KOPT-K1 (cell line): Measurements from ENCODE around the gene ACTL7B.
"Not testable (repeated sequence)": the region's sequence is repeated elsewhere in the genome, so short reads cannot be mapped to it uniquely, and the experiment has no call there.

Experiments
- H3K27ac ChIP-seq: fragments of 200-600 bp; sonication (generic); 2 replicates; pipeline ENCODE4 v1.5.1; 2016; ENCODE audit warnings: antibody characterized with exemption, mild to moderate bottlenecking, low read depth, low read length; ENCODE audit not compliant: poor library complexity, severe bottlenecking
- H3K36me3 ChIP-seq: fragments of 200-600 bp; sonication (generic); 2 replicates; pipeline ENCODE4 v1.5.1; 2017; ENCODE audit warnings: antibody characterized with exemption, mild to moderate bottlenecking, low read length, moderate library complexity; ENCODE audit not compliant: insufficient read depth
- H3K9me3 ChIP-seq: fragments of 200-600 bp; sonication (generic); 2 replicates; pipeline ENCODE4 v1.5.1; 2017; ENCODE audit warnings: antibody characterized with exemption, low read length, mild to moderate bottlenecking; ENCODE audit not compliant: insufficient read depth, poor library complexity, severe bottlenecking

Gene ACTL7B

DNA sequence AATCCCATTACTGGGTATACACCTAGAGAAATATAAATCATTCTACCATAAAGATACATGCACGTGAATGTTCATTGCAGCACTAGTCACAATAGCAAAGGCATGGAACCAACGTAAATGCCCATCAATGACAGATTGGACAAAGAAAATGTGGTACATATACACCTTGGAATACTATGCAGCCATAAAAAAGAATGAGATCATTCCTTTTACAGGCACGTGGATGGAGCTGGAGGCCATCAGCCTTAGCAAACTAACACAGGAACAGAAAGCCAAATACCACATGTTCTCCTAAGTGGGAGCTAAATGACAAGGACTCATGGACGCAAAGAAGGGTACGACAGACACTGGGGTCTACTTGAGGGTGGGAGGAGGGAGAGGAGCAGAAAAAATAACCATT lies 16.2 kb downstream of the ACTL7B start:
- H3K27ac ChIP-seq, H3K9me3 ChIP-seq, H3K36me3 ChIP-seq: not testable (repeated sequence)

DNA sequence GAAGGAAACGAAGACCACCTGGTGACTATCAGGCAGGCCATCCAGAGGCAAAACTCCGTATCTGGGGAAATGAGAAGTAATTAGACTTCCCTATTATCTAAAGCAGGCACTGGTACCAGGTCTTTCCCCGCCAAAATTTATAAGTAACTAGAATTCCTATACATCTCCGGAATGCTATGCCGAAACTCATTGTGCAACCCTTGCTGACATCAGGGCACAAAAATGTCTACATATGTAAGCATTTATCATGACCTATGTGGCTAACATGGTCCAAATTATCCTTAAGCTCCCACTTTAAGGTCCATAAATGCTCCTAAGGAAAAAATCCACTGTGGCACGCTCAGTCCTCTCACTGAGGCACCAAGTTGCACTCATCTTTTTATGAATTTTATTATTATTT lies 17.8 kb downstream of the ACTL7B start:
- Histone ChIP-seq H3K36me3 (no peaks in the 10 kb centered on the region), H3K9me3 (no peaks in the 10 kb centered on the region), H3K27ac (no peak overlapping the region)

DNA sequence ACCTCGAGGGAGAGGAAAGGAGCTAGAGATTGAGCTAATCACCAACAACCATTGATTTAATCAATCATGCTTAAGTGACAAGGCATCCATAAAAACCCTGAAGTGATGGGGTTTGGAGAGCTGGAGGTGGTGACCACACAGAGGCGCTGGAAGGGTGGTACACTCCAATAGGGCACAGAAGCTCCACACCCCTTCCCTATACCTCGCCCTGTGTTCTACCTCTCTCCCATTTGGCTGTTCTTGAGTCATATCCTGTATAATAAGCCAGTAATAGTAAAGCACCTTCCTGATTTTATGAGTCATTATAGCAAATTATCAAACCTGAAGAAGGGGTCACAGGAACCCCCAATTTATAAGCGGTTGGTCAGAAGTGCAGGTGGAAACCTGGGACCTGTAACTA lies 18.3 kb downstream of the ACTL7B start:
- H3K9me3 ChIP-seq, result no peaks in the 10 kb centered on the region
- H3K27ac ChIP-seq, result no peak overlapping the region
- no peaks in the 10 kb centered on the region for H3K36me3 ChIP-seq

DNA sequence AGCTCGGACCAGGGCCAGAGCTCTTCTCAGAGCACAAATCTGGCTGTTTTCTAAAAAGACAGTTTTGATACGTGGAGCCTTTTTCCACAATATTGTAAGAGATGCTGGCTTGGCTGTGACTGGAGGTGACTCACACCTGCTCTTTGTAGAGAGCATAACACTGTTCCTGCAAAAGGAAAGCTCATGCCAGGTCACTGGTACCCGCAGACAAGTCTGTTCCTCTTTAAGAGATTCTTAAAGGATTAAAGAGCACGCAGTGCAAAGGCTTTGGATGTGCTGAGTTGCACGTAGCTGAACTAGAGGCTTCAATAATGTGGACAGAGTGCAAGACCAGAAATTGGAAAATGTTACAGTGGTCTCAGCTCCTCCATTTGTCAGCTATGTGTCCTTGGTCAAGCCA lies 19.0 kb downstream of the ACTL7B start:
- Histone ChIP-seq H3K27ac (no peak overlapping the region), H3K9me3 (no peaks in the 10 kb centered on the region), H3K36me3 (no peaks in the 10 kb centered on the region)

DNA sequence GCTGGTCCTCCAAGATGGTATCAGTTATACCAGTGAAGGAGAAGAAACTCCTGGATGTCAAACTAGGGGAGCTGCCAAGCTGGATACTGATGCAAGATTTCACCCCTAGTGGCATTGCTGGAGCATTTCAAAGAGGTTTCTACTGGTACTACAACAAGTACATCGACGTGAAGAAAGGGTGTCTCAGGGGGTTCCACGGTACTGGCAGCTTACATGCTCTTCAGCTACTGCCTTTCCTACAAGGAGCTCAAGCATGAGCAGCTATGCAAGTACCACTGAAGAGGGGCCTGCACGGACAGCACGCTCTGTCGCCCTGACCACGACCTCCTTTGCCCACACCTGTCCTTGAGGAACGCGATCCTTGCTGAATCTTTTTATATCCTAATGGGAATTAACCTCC lies 19.5 kb downstream of the ACTL7B start:
- H3K9me3 ChIP-seq, result no peaks in the 10 kb centered on the region
- H3K27ac ChIP-seq, result no peak overlapping the region
- no peaks in the 10 kb centered on the region for H3K36me3 ChIP-seq

DNA sequence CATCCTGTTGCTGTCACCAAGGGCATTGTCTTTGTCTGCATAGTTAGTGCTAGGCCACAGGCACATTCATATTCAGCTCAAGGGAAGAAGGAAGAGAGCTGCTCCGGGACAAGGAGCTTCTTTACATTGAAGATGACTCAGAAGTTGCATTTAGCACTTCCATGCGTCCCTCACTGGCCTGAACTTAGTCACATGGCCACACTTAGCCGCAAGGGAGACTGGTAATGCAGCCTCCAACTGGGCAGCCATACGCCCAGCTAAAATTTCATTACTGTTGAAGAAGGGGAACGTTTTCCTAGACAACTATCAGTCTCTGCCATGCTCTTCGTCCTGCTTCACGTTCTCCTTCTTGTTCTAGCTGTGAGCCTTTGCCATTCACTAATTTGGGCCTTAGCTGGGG lies 20.0 kb downstream of the ACTL7B start:
- Histone ChIP-seq H3K36me3 (no peaks in the 10 kb centered on the region), H3K27ac (no peak overlapping the region), H3K9me3 (no peaks in the 10 kb centered on the region)

DNA sequence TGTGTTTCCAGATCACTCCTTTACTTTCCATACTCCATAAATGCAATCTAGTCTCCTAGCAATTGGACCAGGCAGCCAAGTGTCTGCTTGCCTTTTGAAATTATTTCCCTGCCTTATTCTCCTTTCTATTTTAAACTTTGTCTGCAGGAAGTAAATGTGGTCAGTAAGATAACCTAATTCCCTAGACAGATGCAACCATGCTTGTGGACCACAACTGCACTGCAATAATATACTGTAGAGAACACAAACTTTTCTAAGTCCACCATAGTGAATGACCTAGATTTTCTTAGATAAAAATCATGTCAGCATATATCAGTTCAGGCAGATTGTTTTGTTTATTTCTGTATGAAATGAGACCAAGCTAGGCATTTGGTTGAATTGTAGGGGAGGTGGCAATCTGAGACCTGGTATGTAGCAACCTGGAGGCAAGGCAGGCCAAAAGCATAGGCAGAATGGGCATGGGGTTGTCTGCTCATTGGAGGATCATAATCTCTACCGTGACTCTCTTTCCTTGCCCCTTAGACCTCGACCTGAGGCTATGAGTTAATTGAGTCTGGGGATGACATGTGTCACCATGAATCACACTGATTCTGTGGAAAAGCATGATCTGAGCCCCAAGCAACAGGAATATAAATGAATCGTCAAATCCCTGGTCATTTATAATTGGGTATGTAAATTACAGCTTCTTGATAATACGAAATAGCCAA lies 20.7 kb downstream of the ACTL7B start:
- no peaks in the 10 kb centered on the region for H3K9me3 ChIP-seq
- no peaks in the 10 kb centered on the region for H3K36me3 ChIP-seq
- H3K27ac ChIP-seq, result no peak overlapping the region

DNA sequence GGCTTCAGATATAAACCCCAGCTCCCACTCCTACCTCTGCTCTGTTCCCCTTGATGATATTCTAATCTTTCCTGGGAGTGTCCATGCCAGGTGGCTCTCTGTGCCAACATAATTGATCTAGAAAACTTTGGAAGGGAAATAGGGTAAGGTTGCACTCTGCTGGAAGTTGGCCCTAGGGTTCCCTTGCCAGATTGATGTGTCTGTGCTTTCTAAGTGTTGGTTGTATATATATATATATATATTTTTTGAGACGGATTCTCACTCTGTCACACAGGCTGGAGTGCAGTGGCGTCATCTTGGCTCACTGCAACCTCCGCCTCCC lies 23.6 kb downstream of the ACTL7B start:
- no peaks in the 10 kb centered on the region for H3K9me3 ChIP-seq
- no peak overlapping the region for H3K27ac ChIP-seq
- H3K36me3 ChIP-seq, result no peaks in the 10 kb centered on the region

DNA sequence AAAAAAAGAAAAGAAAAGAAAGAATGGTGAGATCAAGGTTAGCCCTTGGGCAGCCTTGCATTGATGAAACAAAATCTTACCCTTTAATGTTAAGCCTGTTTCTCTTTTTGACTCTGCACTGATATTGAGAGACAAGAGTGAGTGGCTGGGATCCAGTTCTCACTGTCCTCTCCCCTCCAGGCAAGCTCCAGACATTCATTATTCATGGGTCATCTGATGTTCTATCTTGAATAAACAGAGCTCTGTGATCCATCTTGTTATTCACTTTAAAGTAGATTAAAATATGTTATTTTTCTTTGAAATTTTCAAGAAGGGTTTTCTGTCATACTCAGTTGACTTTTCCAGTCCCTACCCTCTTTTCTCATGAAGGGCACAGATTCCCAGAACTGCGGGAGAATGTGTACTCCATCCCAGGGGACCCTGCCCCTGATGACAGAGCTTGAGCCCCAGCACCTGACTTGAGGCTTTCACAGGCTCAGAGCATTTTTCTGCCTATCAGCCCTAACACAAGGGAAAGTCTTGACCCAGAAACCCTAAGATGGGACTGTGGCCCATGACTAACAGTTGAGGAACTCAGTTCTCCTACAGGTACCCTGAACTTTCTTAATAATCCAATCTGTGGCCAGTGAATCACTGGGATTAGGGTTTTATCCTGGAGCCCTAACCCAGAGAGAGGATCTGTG lies 24.1 kb downstream of the ACTL7B start:
- Histone ChIP-seq H3K27ac (no peak overlapping the region), H3K9me3 (no peaks in the 10 kb centered on the region), H3K36me3 (no peaks in the 10 kb centered on the region)

DNA sequence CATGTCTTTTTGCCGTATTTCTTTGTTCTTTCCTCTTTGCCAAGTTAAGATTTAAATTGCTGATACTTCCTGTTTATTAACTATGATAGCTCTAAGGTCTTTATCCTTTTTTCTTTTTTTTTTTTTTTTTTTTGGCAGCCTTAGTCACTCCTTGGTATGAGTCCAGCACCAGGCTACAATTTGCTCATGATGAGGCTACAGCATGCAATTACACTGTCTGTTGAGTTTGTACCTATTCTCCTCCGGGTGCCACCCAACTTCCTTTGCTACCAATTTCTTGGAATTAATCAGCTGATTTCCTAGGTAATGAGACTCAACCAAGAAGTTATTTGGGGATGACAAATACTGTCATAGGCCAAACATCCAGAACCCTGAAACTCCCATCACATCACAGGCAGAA lies 25.5 kb downstream of the ACTL7B start:
- no peaks in the 10 kb centered on the region for H3K9me3 ChIP-seq
- no peaks in the 10 kb centered on the region for H3K36me3 ChIP-seq
- H3K27ac ChIP-seq, result no peak overlapping the region

DNA sequence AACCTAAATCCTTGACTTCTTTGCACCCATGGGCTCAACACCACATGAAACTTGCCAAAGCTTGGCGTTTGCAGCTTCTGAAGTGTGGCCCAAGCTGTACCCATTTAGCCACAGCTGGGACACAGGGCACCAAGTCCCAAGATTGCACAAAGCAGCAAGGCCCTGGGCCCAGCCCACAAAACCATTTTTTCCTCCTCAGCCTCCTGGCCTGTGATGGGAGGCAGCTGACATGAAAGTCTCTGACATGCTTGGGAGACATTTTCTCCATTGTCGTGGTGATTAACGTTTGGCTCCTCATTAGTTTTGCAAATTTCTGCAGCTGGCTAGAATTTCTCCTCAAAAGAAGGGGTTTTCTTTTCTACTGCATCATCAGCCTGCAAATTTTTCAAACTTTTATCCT lies 32.0 kb downstream of the ACTL7B start:
- Histone ChIP-seq H3K9me3 (peaks cover 10% of the 10 kb centered on the region), H3K36me3 (no peaks in the 10 kb centered on the region), H3K27ac (no peak overlapping the region)

DNA sequence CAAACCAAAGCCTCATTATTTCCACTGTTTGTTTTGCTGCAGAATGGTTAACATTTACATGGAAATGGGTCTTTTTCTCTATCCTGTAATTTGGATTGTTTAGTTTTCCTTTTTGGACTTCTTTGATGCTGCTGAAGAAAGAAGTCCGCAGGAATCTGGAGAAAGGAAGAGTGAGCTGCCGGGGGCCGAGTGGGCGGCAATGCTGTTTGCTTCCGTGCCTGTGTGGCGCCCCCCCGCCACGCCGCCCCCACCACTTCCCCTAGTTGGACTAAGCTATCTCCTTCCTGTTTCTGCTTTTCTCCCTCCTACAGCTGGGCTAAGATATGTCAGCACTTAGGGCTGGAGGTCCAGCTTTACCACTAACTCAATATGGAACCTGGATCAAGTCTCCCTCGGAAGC lies 39.7 kb downstream of the ACTL7B start:
- Histone ChIP-seq H3K9me3 (no peaks in the 10 kb centered on the region), H3K36me3 (no peaks in the 10 kb centered on the region), H3K27ac (no peak overlapping the region)

DNA sequence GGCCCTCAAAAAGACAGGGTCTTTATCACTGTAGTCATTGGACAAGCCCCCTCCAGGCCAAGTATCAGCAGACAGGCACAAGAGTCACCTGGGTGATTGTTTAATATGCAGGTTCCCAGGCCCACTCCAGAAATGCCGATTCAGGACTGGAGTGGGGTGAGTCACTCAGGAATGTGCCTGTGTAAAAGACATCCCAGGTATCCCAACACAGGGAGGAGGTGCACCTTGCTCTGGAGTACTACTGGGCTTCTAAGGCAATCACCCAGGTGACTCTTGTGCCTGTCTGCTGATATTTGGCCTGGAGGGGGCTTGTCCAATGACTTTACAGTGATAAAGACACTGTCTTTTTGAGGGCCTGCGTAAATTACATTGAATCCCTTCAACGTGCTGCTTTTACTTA lies 40.6 kb downstream of the ACTL7B start:
- no peak overlapping the region for H3K27ac ChIP-seq

DNA sequence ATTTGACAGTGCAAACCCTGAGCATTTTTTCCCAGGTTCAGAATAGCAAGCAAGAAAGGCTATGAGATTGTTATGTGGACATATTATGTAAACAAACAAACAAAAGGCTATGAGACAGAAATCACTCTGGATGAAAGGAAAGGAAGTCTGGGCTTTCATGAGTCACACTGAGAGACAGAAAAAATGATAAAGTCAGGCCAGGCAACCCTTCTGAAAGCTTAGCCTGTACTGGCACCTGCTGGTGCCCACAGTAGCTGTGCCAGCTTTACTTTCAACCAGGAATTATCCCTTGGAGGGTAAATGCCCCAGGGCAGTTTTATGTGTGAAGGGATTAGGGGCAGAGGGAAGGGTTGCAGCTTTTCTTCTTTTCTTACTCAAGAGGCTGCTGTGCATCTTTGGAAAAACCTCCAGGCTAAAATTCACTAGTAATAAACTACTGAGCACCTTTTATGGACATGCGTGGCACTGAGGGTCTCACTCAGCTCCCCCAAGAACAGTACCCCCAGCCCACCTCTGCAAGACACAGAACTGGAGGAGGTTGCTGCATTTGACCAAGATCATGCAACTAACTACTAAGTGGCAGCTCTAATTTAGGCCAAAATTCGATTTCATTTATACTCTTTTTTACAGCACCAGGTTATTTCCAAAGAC lies 41.7 kb downstream of the ACTL7B start:
- Histone ChIP-seq H3K27ac (no peak overlapping the region), H3K9me3 (no peaks in the 10 kb centered on the region), H3K36me3 (no peaks in the 10 kb centered on the region)

More for the DNA sequence above, 40.6 kb downstream of the ACTL7B start:
- Histone ChIP-seq H3K36me3 (no peaks in the 10 kb centered on the region), H3K9me3 (no peaks in the 10 kb centered on the region)

DNA sequence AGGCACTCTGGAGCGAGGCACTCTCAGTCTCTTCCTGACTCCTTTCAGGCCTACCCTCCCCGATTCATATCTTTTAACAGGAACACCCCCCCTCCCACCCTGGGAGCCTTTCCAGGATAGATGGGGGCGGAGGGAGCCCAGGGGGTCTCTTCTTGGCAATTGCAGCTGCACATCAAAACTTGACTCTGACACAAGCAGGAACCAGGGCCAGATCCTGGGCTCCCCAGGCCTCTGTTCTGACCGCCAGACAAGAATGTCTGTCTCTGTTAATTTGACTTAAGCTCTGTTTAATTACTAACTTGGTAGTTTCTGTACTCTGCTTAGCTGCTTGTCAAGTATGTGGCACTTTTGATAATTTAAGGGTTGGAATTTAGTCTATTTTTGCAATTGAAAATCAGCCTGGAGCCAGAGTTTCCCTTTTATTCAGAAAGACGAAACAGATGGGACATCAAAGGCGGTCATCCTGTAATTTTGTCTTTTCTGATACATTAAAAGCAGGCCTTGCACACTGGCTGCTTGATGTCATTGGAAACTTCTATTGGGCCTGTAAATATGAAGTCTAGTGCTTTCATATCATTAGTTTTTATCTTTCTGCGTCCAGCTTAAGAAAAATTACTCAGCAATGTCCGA lies 43.3 kb downstream of the ACTL7B start:
- Histone ChIP-seq H3K27ac (no peak overlapping the region), H3K9me3 (no peaks in the 10 kb centered on the region), H3K36me3 (no peaks in the 10 kb centered on the region)
